ENCODE data around the gene C1QTNF6. TPM values are rescaled to one million over a fixed set of nuclear protein-coding genes. Genes with fewer than 3 reads are reported as not detected.
"Not testable (repeated sequence)": the region's sequence is repeated elsewhere in the genome, so short reads cannot be mapped to it uniquely, and the experiment has no call there.

C1QTNF6 gene
- 1 to 10 TPM; 1.7 to 4.8 (median 3.6) TPM for total RNA-seq

GRCh38 chr22:37187891-37188761 lies at the start of gene C1QTNF6:
Gene C1QTNF6, minus strand, starts transcription at chr22:37188247. Its CDS starts 34 bp downstream, at chr22:37188213.
- no peaks in the 10 kb centered on the region for H3K9me3 ChIP-seq
- no peaks in the 10 kb centered on the region for H3K36me3 ChIP-seq
- TF ChIP-seq POLR2A (IDR thresholded peaks at IDR 0.05): no peak
- no peak for TF ChIP-seq CTCF (IDR thresholded peaks at IDR 0.05)
- peak within 1 kb of the TSS in 1 of 3 donors; percentile 8 for H3K4me3 ChIP-seq (replicated peaks in 1 of 3)
- no peaks in the 10 kb centered on the region for H3K27me3 ChIP-seq
- H3K4me1 ChIP-seq: peaks cover 14 to 34% of the 10 kb centered on the region in 2 donors
- intact Hi-C loops (cut with DNase I): no loop called here
- WGBS, 2 donors: 9 to 11% methylated on average over 14 of the region's 17 CpGs
- DNase-seq: peak; percentile 58 to 71
- H3K27ac ChIP-seq: peak within 1 kb of the TSS; percentile 70 to 92 (median 88)

- Histone ChIP-seq H3K9me3 (no peaks in the 10 kb centered on the region), H3K4me1 (no peaks in the 10 kb centered on the region), H3K27me3 (no peaks in the 10 kb centered on the region), H3K36me3 (no peaks in the 10 kb centered on the region), H3K27ac (no peak overlapping the region), H3K4me3 (replicated peaks in 1 of 3) (no peak overlapping the region)
- intact Hi-C loops (cut with DNase I): no loop called here
- 89 to 91% methylated on average over 2 to 3 of the region's 3 CpGs for WGBS, 2 donors
- DNase-seq: no peak
- TF ChIP-seq POLR2A (IDR thresholded peaks at IDR 0.05): no peak
Observed at GRCh38 chr22:37235897-37236607, 48.0 kb upstream of the C1QTNF6 start.

- no peak for DNase-seq
- intact Hi-C loops (cut with DNase I): no loop called here
- no peak for TF ChIP-seq CTCF (IDR thresholded peaks at IDR 0.05)
- no peak for TF ChIP-seq POLR2A (IDR thresholded peaks at IDR 0.05)
- Histone ChIP-seq H3K27ac (no peak overlapping the region), H3K36me3 (no peaks in the 10 kb centered on the region), H3K27me3 (no peaks in the 10 kb centered on the region), H3K4me1 (no peaks in the 10 kb centered on the region), H3K4me3 (replicated peaks in 1 of 3) (no peak overlapping the region), H3K9me3 (no peaks in the 10 kb centered on the region)
- WGBS, 2 donors: 71 to 82% methylated on average over 15 to 16 of the region's 16 CpGs
Observed at GRCh38 chr22:37234736-37235711, 47.0 kb upstream of the C1QTNF6 start.

GRCh38 chr22:37233751-37234631 lies 45.9 kb upstream of the C1QTNF6 start:
- DNase-seq: no peak
- no peaks in the 10 kb centered on the region for H3K27me3 ChIP-seq
- WGBS, 2 donors: 73% methylated on average over 23 to 25 of the region's 27 CpGs

GRCh38 chr22:37233371-37233750 lies 45.3 kb upstream of the C1QTNF6 start:
- H3K4me1 ChIP-seq; H3K36me3 ChIP-seq; H3K9me3 ChIP-seq; H3K4me3 ChIP-seq (replicated peaks in 1 of 3); H3K27ac ChIP-seq; DNase-seq; H3K27me3 ChIP-seq; intact Hi-C loops (cut with DNase I): not testable (repeated sequence)
- WGBS, 2 donors: 91 to 93% methylated on average over 12 of the region's 12 CpGs

More at GRCh38 chr22:37233751-37234631, 45.9 kb upstream of the C1QTNF6 start:
- Histone ChIP-seq H3K36me3 (no peaks in the 10 kb centered on the region), H3K4me1 (peaks cover 0 to 6% of the 10 kb centered on the region in 2 donors), H3K27ac (no peak overlapping the region), H3K4me3 (replicated peaks in 1 of 3) (no peak overlapping the region), H3K9me3 (no peaks in the 10 kb centered on the region)
- TF ChIP-seq CTCF (IDR thresholded peaks at IDR 0.05) (no peak), POLR2A (IDR thresholded peaks at IDR 0.05) (no peak)
- intact Hi-C loops (cut with DNase I): no loop called here

All from thyroid gland (tissue), 4 donors.